Dendritic cell treated with granulocyte-macrophage colony-stimulating factor and Interleukin-4, amounts not matched to agents 40 ng/mL and 50 ng/mL, for 4 days (primary cell): Measurements from ENCODE around the gene SPDYE2B.
A peak's percentile ranks its signal among the peaks of the same experiment; 100 is the strongest.
"Not testable (repeated sequence)": the region's sequence is repeated elsewhere in the genome, so short reads cannot be mapped to it uniquely, and the experiment has no call there.

Experiments
- H3K27ac Mint-ChIP-seq: one replicate; pipeline ENCODE4 v1.8.0; 2022; ENCODE audit warnings: mild to moderate bottlenecking, mixed read lengths
- H3K27me3 Mint-ChIP-seq: one replicate; pipeline ENCODE4 v1.8.0; 2022; ENCODE audit warnings: mild to moderate bottlenecking, mixed read lengths
- H3K36me3 Mint-ChIP-seq: one replicate; pipeline ENCODE4 v1.8.0; 2022; ENCODE audit warnings: low read depth, mixed read lengths
- H3K4me1 Mint-ChIP-seq: one replicate; pipeline ENCODE4 v1.8.0; 2022; ENCODE audit warnings: low read depth, mixed read lengths
- H3K4me3 Mint-ChIP-seq: one replicate; pipeline ENCODE4 v1.8.0; 2022; ENCODE audit warnings: mild to moderate bottlenecking, moderate library complexity, mixed read lengths
- H3K9me3 Mint-ChIP-seq: one replicate; pipeline ENCODE4 v1.8.0; 2022; ENCODE audit warnings: mixed read lengths
- intact Hi-C: fragments of 100-400 bp; cut with micrococcal nuclease; formaldehyde crosslinking; loops from one replicate; pipeline ENCODE4 v1.15.0; 2022

SPDYE2B gene

GRCh38 chr7:102618122-102618521, 32.0 kb upstream of the SPDYE2B start:
- H3K27me3 Mint-ChIP-seq, H3K4me3 Mint-ChIP-seq, intact Hi-C loops: not testable (repeated sequence)

GRCh38 chr7:102627271-102627904, 22.7 kb upstream of the SPDYE2B start:
- H3K9me3 Mint-ChIP-seq, H3K4me1 Mint-ChIP-seq, H3K27ac Mint-ChIP-seq, intact Hi-C loops, H3K27me3 Mint-ChIP-seq, H3K36me3 Mint-ChIP-seq, H3K4me3 Mint-ChIP-seq: not testable (repeated sequence)

More at GRCh38 chr7:102618122-102618521, 32.0 kb upstream of the SPDYE2B start:
- H3K36me3 Mint-ChIP-seq, H3K4me1 Mint-ChIP-seq, H3K27ac Mint-ChIP-seq, H3K9me3 Mint-ChIP-seq: not testable (repeated sequence)

- intact Hi-C loops, H3K27ac Mint-ChIP-seq, H3K27me3 Mint-ChIP-seq, H3K9me3 Mint-ChIP-seq, H3K4me1 Mint-ChIP-seq, H3K4me3 Mint-ChIP-seq: not testable (repeated sequence)
- peaks cover 17% of the 10 kb centered on the region for H3K36me3 Mint-ChIP-seq
Measured at GRCh38 chr7:102630622-102631021, 19.5 kb upstream of the SPDYE2B start.

GRCh38 chr7:102634299-102634698, 15.8 kb upstream of the SPDYE2B start:
- H3K4me1 Mint-ChIP-seq, H3K27ac Mint-ChIP-seq, H3K4me3 Mint-ChIP-seq, H3K9me3 Mint-ChIP-seq, H3K27me3 Mint-ChIP-seq, intact Hi-C loops: not testable (repeated sequence)
- peaks cover 17% of the 10 kb centered on the region for H3K36me3 Mint-ChIP-seq

- H3K9me3 Mint-ChIP-seq, intact Hi-C loops, H3K4me3 Mint-ChIP-seq, H3K4me1 Mint-ChIP-seq, H3K27me3 Mint-ChIP-seq, H3K27ac Mint-ChIP-seq: not testable (repeated sequence)
- H3K36me3 Mint-ChIP-seq: peaks cover 12% of the 10 kb centered on the region
Measured at GRCh38 chr7:102635354-102635753, 14.8 kb upstream of the SPDYE2B start.

- H3K9me3 Mint-ChIP-seq, H3K27ac Mint-ChIP-seq, H3K4me1 Mint-ChIP-seq, H3K36me3 Mint-ChIP-seq, H3K27me3 Mint-ChIP-seq, H3K4me3 Mint-ChIP-seq, intact Hi-C loops: not testable (repeated sequence)
Measured at GRCh38 chr7:102636956-102637355, 13.2 kb upstream of the SPDYE2B start.

GRCh38 chr7:102638848-102639247, 11.3 kb upstream of the SPDYE2B start:
- H3K4me1 Mint-ChIP-seq, H3K36me3 Mint-ChIP-seq, H3K27ac Mint-ChIP-seq, intact Hi-C loops, H3K27me3 Mint-ChIP-seq, H3K9me3 Mint-ChIP-seq, H3K4me3 Mint-ChIP-seq: not testable (repeated sequence)

- intact Hi-C loops, H3K36me3 Mint-ChIP-seq, H3K27ac Mint-ChIP-seq, H3K27me3 Mint-ChIP-seq, H3K9me3 Mint-ChIP-seq, H3K4me3 Mint-ChIP-seq, H3K4me1 Mint-ChIP-seq: not testable (repeated sequence)
Measured at GRCh38 chr7:102642691-102643090, 7.4 kb upstream of the SPDYE2B start, which contains the start of gene UPK3BL1. UPK3BL1 (minus strand) TSS chr7:102642791; CDS start chr7:102642741, 50 bp downstream.

- H3K4me1 Mint-ChIP-seq, H3K27ac Mint-ChIP-seq, H3K4me3 Mint-ChIP-seq, H3K9me3 Mint-ChIP-seq, H3K27me3 Mint-ChIP-seq, intact Hi-C loops, H3K36me3 Mint-ChIP-seq: not testable (repeated sequence)
Measured at GRCh38 chr7:102643404-102643803, 6.7 kb upstream of the SPDYE2B start.

GRCh38 chr7:102647813-102648212, 2.3 kb upstream of the SPDYE2B start:
- not testable (repeated sequence) for H3K4me3 Mint-ChIP-seq

GRCh38 chr7:102664765-102665164, 14.6 kb downstream of the SPDYE2B start:
- H3K36me3 Mint-ChIP-seq, intact Hi-C loops, H3K4me1 Mint-ChIP-seq, H3K4me3 Mint-ChIP-seq, H3K27ac Mint-ChIP-seq, H3K9me3 Mint-ChIP-seq, H3K27me3 Mint-ChIP-seq: not testable (repeated sequence)

More at GRCh38 chr7:102647813-102648212, 2.3 kb upstream of the SPDYE2B start:
- H3K36me3 Mint-ChIP-seq, intact Hi-C loops, H3K4me1 Mint-ChIP-seq, H3K9me3 Mint-ChIP-seq, H3K27me3 Mint-ChIP-seq, H3K27ac Mint-ChIP-seq: not testable (repeated sequence)

- H3K4me3 Mint-ChIP-seq, H3K36me3 Mint-ChIP-seq, H3K27ac Mint-ChIP-seq, H3K9me3 Mint-ChIP-seq, H3K4me1 Mint-ChIP-seq, intact Hi-C loops, H3K27me3 Mint-ChIP-seq: not testable (repeated sequence)
Measured at GRCh38 chr7:102666850-102667249, 16.7 kb downstream of the SPDYE2B start.

GRCh38 chr7:102667523-102667922, 17.4 kb downstream of the SPDYE2B start:
- H3K4me3 Mint-ChIP-seq, H3K4me1 Mint-ChIP-seq, H3K27me3 Mint-ChIP-seq, intact Hi-C loops, H3K9me3 Mint-ChIP-seq, H3K36me3 Mint-ChIP-seq, H3K27ac Mint-ChIP-seq: not testable (repeated sequence)

GRCh38 chr7:102671166-102671955, 21.2 kb downstream of the SPDYE2B start, which contains the start of gene POLR2J2:
POLR2J2 (minus strand) TSS chr7:102671663; CDS start chr7:102671601, 62 bp downstream.
- Mint-ChIP-seq H3K4me3 (peak within 1 kb of the TSS; percentile 80), H3K27ac (peak within 1 kb of the TSS; percentile 74)
- H3K4me1 Mint-ChIP-seq, H3K27me3 Mint-ChIP-seq, intact Hi-C loops, H3K9me3 Mint-ChIP-seq, H3K36me3 Mint-ChIP-seq: not testable (repeated sequence)

- H3K4me3 Mint-ChIP-seq, H3K9me3 Mint-ChIP-seq, H3K36me3 Mint-ChIP-seq, intact Hi-C loops, H3K27me3 Mint-ChIP-seq, H3K27ac Mint-ChIP-seq, H3K4me1 Mint-ChIP-seq: not testable (repeated sequence)
Measured at GRCh38 chr7:102671956-102672307, 21.8 kb downstream of the SPDYE2B start.
